Fibroblast of mammary gland (primary cell): ENCODE data around the gene AGK.
A peak's percentile ranks its signal among the peaks of the same experiment; 100 is the strongest.

Source experiments
- DNase-seq: peaks from one replicate; pipeline ENCODE4 v3.0.0-alpha.2; 2010; ENCODE audit warnings: low read depth
- H3K4me3 ChIP-seq: 2 replicates; pipeline ENCODE4 v1.5.1; 2011; ENCODE audit warnings: low read depth, mild to moderate bottlenecking, low read length, moderate library complexity; ENCODE audit not compliant: control insufficient read depth
- TF ChIP-seq, protein P1 (sequence below): conservative IDR thresholded peaks from 2 replicates; pipeline ENCODE4 v1.5.1; 2011; ENCODE audit warnings: low read depth, low read length, inconsistent platforms; ENCODE audit not compliant: control insufficient read depth, insufficient read depth

Gene AGK

DNA sequence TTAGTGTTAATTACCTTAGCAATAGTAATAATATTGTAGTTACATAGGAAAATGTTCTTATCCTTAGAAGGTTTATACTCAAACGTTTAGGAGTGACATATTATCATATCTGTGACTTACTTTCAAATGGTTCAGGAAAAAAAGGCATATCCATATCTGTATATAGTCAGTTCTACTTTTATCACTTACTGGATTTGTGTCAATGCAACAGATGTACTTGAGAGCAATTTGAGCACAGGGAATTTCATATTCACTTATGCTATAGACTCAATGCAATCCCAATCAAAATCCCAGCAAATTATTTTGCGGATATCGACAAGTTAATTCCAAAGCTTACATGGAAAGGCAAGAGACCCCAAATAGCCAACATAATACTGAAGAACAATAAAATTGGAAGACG is 140.8 kb downstream of the AGK start:
- TF ChIP-seq, protein P1, sequence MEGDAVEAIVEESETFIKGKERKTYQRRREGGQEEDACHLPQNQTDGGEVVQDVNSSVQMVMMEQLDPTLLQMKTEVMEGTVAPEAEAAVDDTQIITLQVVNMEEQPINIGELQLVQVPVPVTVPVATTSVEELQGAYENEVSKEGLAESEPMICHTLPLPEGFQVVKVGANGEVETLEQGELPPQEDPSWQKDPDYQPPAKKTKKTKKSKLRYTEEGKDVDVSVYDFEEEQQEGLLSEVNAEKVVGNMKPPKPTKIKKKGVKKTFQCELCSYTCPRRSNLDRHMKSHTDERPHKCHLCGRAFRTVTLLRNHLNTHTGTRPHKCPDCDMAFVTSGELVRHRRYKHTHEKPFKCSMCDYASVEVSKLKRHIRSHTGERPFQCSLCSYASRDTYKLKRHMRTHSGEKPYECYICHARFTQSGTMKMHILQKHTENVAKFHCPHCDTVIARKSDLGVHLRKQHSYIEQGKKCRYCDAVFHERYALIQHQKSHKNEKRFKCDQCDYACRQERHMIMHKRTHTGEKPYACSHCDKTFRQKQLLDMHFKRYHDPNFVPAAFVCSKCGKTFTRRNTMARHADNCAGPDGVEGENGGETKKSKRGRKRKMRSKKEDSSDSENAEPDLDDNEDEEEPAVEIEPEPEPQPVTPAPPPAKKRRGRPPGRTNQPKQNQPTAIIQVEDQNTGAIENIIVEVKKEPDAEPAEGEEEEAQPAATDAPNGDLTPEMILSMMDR, result no peak
- no peak for DNase-seq
- H3K4me3 ChIP-seq, result no peak overlapping the region

DNA sequence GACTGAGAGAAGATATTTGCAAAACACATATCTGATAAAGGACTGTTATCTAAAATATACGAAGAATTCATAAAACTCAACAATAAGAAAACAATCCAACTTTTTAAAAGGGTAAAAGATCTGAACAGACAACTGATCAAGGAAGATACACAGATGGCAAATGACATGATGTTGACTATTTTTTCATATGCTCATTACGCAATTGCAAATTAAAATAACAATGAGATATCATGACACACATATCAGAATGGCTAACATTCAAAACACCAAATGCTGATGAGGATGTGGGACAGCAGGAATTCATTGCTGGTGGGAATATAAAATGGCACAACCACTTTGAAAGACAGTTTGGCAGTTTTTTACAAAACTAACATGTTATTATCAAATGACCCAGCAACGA is 141.9 kb downstream of the AGK start:
- no peak overlapping the region for H3K4me3 ChIP-seq
- peak; percentile 21 for DNase-seq
- TF ChIP-seq, protein P1, result no peak

DNA sequence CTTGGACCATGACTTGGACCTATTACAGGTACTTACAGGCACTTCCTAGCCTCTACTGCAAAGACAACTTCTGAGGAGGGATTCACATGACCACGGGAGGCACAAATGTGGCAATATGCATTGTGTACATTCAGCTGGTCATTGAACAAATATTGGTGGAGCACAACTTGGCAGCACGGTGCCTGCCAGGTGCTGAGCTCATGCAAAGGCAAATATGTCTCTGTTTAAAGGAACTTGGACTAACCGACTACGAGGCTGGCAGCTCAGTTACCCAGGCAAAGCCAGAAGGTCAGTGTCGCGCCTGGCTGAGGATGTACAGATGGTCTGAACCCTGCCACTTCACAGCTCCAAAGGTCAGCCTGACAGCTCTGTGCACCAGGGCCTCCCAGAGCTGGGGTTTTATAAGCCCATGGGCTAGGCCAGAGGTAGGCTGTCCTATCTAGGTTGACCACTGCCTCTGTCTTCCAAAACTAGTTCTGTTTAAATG is 144.6 kb downstream of the AGK start:
- no peak for DNase-seq
- no peak overlapping the region for H3K4me3 ChIP-seq
- TF ChIP-seq, protein P1, result no peak

DNA sequence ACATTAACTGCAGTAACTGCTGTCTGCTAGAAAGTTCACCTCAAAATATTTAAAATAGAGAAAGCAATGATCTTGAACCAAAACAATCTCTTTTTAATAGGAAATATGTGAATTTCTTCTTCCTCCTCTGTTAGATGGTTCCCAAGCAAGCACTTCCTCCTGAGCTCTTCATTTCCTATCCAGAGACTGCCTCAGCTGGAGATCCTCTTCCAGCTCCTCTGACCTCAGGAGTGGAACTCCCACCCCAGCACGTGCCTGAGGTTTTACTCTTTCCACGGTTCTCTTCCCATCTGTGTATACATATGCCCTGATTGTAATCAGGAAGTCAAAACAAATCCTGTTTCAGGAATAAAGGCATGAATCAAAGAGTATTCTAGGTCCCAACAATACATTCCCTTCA is 145.1 kb downstream of the AGK start:
- TF ChIP-seq, protein P1, result no peak
- DNase-seq, result no peak
- H3K4me3 ChIP-seq, result no peak overlapping the region

DNA sequence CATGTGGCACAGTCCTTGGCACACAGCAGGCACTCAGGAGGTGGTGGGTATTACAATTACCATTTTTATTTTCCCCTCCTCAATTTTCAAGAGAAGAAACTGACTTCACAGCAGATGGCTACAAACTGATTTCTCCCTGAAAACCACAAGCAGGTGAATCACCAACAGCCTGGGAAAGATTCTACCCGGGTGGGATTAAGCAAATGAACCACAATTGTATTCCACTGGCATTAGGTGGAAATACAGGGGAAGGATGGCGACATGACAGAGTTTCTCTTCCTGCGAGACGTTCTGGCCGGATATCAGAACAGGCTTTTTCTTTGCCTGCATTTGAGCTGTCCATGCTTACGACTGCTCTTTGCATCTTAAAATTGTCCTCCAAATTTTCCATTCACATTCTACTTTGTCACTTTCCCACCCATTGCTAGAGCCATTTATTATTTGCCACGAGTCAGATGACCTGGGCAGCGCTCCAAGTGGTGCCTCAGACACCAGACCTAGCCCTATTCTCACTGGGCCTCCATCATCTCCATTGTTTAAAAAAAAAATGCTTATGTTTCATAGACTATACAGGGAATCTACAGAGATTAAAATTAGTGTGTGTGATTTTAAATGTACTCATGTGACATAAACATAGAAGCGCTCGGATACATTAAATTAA is 146.1 kb downstream of the AGK start:
- DNase-seq, result peak; percentile 63
- TF ChIP-seq, protein P1, result no peak
- no peak overlapping the region for H3K4me3 ChIP-seq

DNA sequence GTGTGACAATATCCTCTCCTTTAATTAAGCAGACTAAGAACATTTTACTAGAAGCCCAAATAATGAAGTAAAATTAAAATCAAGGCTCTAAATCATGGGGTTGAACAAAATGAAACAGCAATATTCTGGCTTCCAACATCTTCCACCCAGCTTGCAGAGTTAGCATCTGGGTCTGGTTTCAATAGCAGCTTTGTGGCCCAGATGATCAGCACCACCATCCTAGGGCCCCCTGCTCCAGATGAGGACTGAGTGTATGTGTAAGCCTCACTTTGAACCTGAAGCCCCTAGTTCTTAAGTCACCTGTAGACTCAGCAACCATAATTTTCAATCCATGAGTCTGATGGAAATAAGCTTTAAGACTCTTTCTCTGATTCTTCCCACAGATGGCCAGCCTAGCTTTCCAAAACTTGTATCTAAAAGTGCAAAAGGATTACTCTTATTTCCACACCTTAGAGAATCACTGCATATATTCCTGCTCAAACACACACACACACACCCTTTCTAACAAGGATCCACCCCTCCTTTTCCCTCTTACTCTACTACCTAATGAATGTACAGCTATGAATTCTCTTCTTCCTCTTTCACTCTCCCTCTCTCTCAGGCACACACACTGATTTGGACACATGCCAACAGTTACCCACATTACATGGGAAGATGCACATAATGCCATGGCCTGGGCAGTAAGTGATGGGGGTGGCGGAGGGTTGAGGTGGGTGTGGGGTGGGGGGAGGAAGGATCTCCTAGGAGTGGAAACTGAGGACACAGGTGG is 147.2 kb downstream of the AGK start:
- TF ChIP-seq, protein P1, result no peak
- DNase-seq, result no peak
- H3K4me3 ChIP-seq, result no peak overlapping the region
